Middle frontal gyrus (tissue), 1 donor: ENCODE measurements around the gene FZD2.
"Not testable (repeated sequence)": the region's sequence is repeated elsewhere in the genome, so short reads cannot be mapped to it uniquely, and the experiment has no call there.

Experiments
- DNase-seq: peaks from one replicate; pipeline ENCODE4 v3.0.0-alpha.2; 2015; ENCODE audit warnings: low spot score; ENCODE audit errors: extremely low spot score

The FZD2 gene

GRCh38 chr17:44575403-44575802 lies 18.1 kb downstream of the FZD2 start:
- no peak for DNase-seq

- DNase-seq: no peak
Measured at GRCh38 chr17:44578947-44579346, 21.7 kb downstream of the FZD2 start.

DNA sequence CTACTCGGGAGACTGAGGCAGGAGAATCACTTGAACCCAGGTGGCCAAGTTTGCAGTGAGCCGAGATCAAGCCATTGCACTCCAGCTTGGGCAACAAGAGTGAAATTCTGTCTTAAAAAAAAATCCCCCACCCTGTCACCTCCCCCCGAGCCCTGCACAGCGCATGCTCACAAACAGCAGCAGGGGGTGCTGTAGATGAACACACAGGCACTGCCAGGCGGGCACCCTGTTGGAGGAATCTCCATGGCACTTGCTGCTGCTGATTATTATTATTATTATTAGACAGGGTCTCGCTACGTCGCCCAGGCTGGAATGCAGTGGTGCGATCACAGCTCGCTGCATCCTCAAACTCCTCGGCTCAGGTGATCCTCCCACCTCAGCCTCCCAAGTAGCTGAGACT lies 24.6 kb downstream of the FZD2 start:
- no peak for DNase-seq

DNA sequence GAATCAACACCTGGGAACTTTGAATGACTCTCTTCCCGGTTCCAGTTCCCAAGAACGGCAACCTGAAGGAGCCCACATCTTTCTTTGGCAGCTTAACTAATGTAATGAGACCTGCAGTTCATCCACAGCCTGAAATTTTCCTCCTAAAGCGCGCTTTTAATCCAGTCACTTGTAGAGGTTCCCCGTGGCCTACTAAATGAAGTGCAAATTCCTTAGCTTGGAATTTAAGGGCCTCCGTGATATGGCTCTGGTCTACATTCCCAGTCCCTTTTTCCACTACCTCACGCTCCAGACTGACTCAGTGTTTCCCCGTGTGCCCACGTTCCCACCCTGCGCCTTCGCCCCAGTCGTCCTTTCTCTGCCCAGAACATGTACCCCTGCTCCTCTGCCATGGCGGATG lies 27.2 kb downstream of the FZD2 start:
- no peak for DNase-seq

GRCh38 chr17:44585315-44585714 lies 28.0 kb downstream of the FZD2 start:
- DNase-seq: no peak

GRCh38 chr17:44587339-44587738 lies 30.1 kb downstream of the FZD2 start:
- no peak for DNase-seq

GRCh38 chr17:44589316-44590071 lies 32.2 kb downstream of the FZD2 start:
- no peak for DNase-seq

- not testable (repeated sequence) for DNase-seq
Measured at GRCh38 chr17:44590072-44590462, 32.8 kb downstream of the FZD2 start.

DNA sequence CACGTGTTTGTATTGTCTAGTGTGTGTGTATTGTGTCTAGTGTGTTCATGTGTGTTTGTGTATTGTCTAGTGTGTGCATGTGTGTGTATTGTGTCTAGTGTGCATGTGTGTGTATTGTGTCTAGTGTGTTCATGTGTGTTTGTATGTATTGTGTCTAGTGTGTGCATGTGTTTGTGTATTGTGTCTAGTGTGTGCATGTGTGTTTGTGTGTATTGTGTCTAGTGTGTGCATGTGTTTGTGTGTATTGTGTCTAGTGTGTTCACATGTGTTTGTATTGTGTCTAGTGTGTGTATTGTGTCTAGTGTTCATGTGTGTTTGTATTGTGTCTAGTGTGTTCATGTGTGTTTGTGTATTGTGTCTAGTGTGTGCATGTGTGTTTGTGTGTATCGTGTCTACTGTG lies 33.5 kb downstream of the FZD2 start:
- DNase-seq: not testable (repeated sequence)

GRCh38 chr17:44591206-44591605 lies 33.9 kb downstream of the FZD2 start:
- no peak for DNase-seq

DNA sequence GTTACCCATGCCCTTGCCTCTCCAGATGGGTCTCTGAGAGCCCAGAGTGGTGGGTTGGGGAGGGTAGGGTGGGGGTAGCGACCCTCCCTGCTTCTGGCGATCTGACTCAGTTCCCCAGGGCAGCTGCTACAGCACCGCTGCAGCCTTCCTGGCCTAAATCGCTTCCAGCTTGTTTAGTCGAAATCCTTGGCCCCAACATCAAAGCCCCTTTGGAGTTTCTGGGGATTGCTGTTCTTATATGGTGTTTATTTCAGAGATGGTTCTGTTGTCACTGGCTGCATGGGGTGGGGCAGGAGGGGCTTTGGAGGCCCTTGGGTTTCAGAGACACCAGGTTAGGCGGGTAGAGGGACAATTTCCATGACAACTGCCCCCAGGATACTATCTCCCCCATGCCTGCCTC lies 35.9 kb downstream of the FZD2 start:
- DNase-seq: no peak

DNA sequence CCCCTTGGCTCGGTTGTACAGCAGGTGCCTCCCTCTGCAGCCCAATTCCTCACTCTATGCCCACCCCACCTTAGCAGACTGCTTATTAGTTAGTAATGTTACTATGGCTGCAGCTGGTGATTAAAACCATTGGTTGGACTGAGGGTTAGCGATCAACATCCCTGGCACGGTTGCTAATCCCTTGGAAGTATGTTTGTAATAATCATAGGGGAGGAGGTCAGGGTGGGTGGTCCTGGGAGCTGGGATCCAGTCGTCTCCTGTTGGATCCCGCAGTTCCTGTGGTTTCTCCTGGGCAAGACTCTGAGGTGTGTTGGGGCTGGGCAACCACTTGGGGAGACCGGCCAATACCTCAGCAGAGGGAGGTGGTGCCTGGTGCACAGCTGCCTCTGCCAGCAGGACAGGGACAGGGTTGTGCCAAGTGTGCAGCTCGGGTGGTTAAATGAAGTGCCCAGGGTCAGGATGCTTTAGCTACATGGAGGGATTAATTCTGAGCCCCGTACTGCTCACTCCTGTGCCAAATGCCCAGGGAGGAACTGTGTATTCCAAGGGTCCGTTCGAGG lies 38.0 kb downstream of the FZD2 start:
- no peak for DNase-seq

GRCh38 chr17:44598329-44598728 lies 41.0 kb downstream of the FZD2 start:
- no peak for DNase-seq

DNA sequence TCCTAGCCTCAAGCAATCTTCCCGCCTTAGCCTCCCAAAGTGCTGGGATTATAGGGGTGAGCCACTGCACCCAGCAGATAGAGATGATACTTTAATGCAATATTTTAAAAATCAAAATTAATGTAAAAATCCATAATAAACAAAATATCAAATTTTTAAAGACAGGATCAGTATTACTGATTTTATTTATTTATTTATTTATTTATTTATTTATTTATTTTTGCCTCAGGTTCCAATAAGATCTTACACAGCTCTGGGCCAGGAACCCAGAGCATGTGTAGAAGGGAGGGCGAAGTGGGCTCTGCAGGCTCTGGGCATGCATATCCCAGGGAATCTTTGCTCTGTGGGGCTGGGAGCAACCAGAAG lies 41.6 kb downstream of the FZD2 start:
- DNase-seq: no peak

- DNase-seq: no peak
Measured at GRCh38 chr17:44599298-44600175, 42.3 kb downstream of the FZD2 start.

DNA sequence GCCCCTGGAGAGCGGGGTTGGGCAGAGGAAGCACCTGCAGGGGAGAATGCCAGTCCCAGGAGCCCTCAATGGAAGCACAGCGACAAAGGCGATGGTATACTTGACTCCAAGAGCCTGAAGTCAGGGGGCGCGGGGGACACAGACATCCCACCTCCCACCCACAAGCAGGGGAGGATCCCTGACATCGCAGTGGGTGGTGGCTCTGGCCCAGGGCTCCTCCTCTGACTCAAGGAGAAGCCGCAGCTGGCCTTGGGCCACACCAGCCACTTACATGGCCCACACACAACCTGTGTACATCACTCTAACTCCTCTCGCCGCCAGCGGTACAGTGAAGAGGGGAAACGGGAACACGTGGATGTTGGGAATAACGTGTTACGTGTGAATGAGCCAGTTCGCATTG lies 44.3 kb downstream of the FZD2 start:
- DNase-seq: no peak

DNA sequence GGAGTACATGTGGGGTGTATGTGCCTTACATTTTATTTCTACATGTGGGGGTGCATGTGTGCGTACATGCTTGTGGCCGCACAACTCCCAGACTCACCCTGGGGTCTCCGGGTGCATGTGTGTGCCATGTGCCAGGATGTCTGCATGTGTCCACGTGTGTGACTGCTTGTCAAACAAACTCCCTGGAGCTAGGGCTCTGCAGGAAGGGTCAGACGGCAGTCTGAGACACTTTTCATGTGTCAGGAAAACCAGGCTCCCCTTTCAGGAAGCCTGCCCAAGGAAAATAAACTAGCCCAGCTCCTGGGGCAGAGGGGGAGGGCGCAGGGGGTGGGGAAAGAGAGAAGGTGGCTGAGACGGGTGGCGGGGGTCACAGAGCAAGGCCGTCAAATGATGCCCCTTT lies 44.7 kb downstream of the FZD2 start:
- no peak for DNase-seq

GRCh38 chr17:44602390-44602789 lies 45.1 kb downstream of the FZD2 start:
- no peak for DNase-seq

DNA sequence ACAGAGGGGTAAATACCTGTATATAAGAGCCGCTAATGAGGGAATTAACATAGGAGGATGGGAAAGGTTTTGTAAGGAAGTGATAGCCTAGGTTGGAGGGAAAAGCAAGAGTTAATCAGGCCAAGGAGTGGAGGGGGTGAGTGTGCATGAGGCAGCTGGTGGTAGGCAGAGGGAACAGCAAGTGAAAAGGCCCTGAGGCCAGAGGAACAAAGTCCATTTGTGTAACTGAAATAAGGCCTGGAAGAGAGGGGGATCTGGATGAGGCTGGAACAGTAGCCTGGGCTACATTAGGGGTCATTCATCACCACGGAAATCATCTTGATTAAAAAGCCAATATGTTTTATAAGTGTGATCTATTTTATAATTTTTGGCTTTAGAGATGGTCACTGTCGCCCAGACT lies 45.7 kb downstream of the FZD2 start:
- no peak for DNase-seq

DNA sequence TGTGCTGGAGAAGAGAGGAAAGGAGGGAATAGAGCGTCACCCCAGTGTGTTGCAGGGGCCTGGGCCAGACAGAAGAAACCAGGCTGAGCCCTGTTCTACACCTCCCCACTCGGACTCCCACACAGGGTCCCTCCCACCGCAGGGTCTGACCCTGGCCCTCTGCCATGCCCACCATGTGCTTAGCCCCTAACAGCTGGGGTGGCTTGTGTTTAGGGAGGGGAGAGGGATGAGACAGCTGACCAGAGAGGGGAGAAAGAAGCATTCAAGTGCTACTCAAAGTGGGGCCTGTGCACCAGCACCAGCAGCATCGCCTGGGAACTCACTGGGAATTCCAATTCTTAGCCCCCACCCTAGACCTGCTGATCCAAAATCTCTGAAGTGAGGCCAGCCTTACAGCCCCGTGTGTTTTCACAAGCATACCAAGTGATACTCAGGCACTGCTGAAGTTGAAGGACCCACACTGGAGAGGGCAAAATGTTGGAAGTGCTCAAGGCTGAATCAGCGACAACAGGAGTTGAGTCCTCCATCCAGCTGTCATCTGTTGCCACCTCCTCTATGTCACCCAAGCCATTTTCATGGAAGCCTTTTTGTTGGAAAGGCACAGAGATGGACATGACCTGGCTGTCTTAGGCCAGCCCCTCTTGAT lies 47.0 kb downstream of the FZD2 start:
- no peak for DNase-seq

DNA sequence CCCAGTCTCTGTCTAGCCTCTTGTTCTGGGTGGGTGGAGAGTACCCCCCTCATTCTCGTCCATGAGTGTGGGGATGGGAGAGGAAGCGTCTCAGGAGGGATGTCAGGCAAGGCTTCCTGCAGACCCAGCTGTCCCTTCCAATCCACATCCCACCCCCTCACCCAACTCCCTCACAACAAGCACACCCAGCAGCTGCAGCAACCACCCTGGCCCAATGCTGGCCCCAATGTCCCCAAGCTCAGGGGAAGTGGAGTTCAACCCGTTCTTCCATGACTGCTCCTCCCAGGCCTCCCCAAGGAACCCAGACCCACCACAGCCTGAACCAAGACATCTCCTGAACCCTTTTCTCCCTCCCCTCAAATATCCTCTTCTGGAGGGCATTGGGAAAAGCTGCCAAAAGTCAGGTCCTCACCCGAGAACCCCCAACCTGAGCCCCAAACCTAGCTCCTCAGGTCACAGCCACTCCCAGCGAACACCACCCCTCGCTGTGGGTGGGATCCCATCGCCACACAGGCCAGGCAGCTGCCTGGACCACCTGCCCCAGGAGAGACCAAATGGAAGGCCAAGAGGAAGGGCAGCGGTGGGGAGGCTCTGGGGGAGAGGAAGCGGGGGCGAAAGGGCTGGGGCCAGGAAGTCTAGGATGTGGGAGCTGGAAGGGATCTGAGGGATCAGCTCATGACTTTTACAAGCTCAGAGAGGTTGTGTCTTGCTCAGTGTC lies 47.6 kb downstream of the FZD2 start:
- DNase-seq: no peak
